Stimulated activated CD4-positive, alpha-beta T cell treated with anti-CD3 and anti-CD28 coated beads, Interleukin-4, amount 100 ng/mL, for 4 hours (primary cell): ENCODE results near the gene RPS4Y1.

Experiments
- DNase-seq, 2 experiments: peaks; one replicate each; pipeline ENCODE4 v3.0.0-alpha.2; 2020

The RPS4Y1 gene

GRCh38 chrY:2885880-2886279 lies 44.5 kb downstream of the RPS4Y1 start:
- no peak for DNase-seq

- no peak for DNase-seq
Observed at GRCh38 chrY:2887386-2887785, 46.0 kb downstream of the RPS4Y1 start.

GRCh38 chrY:2887955-2888354 lies 46.6 kb downstream of the RPS4Y1 start:
- DNase-seq, result no peak

GRCh38 chrY:2893471-2893870 lies 52.1 kb downstream of the RPS4Y1 start:
- DNase-seq, result no peak

GRCh38 chrY:2896050-2896449 lies 54.6 kb downstream of the RPS4Y1 start:
- DNase-seq, result no peak

- no peak for DNase-seq
Observed at GRCh38 chrY:2907356-2907755, 66.0 kb downstream of the RPS4Y1 start.

GRCh38 chrY:2913066-2913815 lies 71.8 kb downstream of the RPS4Y1 start:
- peak; percentile 2 to 31 for DNase-seq
